RPMI8226 (cell line): Measurements from ENCODE around the gene JAG1.

ENCODE experiments used
- DNase-seq: peaks from one replicate; pipeline ENCODE4 v3.0.0-alpha.2; 2015

The JAG1 gene

GRCh38 chr20:10673842-10674683 lies at the start of gene JAG1:
TSS of gene JAG1 (minus strand) at chr20:10673999. CDS start at chr20:10673530, 469 bp downstream.
- peak; percentile 96 for DNase-seq

- no peak for DNase-seq
These were observed 48.2 kb upstream of the JAG1 start for GRCh38 chr20:10721976-10722375.

GRCh38 chr20:10721137-10721896 lies 47.5 kb upstream of the JAG1 start:
- no peak for DNase-seq

- DNase-seq, result no peak
These were observed 46.8 kb upstream of the JAG1 start for GRCh38 chr20:10720565-10720964.

- DNase-seq, result no peak
These were observed 46.1 kb upstream of the JAG1 start for GRCh38 chr20:10719740-10720385.

GRCh38 chr20:10718661-10719060 lies 44.9 kb upstream of the JAG1 start:
- no peak for DNase-seq

- no peak for DNase-seq
These were observed 43.1 kb upstream of the JAG1 start for GRCh38 chr20:10716855-10717254.

- no peak for DNase-seq
These were observed 41.2 kb upstream of the JAG1 start for GRCh38 chr20:10715035-10715434.

- DNase-seq, result no peak
These were observed 40.6 kb upstream of the JAG1 start for GRCh38 chr20:10714236-10714975.

- DNase-seq, result no peak
These were observed 39.4 kb upstream of the JAG1 start for GRCh38 chr20:10713161-10713560.

- no peak for DNase-seq
These were observed 38.2 kb upstream of the JAG1 start for GRCh38 chr20:10711903-10712451.

- no peak for DNase-seq
These were observed 37.4 kb upstream of the JAG1 start for GRCh38 chr20:10710991-10711775.

- DNase-seq, result no peak
These were observed 36.1 kb upstream of the JAG1 start for GRCh38 chr20:10709916-10710315.

GRCh38 chr20:10708351-10709185 lies 34.8 kb upstream of the JAG1 start:
- DNase-seq, result no peak

- no peak for DNase-seq
These were observed 34.0 kb upstream of the JAG1 start for GRCh38 chr20:10707791-10708190.

GRCh38 chr20:10707068-10707467 lies 33.3 kb upstream of the JAG1 start:
- DNase-seq, result no peak

GRCh38 chr20:10706460-10706811 lies 32.6 kb upstream of the JAG1 start:
- no peak for DNase-seq

GRCh38 chr20:10705801-10706459 lies 32.1 kb upstream of the JAG1 start:
- no peak for DNase-seq

- no peak for DNase-seq
These were observed 27.8 kb upstream of the JAG1 start for GRCh38 chr20:10701607-10702006.

GRCh38 chr20:10699941-10700340 lies 26.1 kb upstream of the JAG1 start:
- no peak for DNase-seq
